Activated T-cell treated with anti-CD3 and anti-CD28 coated beads for 1 hour (primary cell): Measurements from ENCODE around the gene PHACTR4.
"Not testable (repeated sequence)": the region's sequence is repeated elsewhere in the genome, so short reads cannot be mapped to it uniquely, and the experiment has no call there.

Source experiments
- DNase-seq: peaks from one replicate; pipeline ENCODE4 v3.0.0-alpha.2; 2020; ENCODE audit warnings: low read depth

The PHACTR4 gene

DNA sequence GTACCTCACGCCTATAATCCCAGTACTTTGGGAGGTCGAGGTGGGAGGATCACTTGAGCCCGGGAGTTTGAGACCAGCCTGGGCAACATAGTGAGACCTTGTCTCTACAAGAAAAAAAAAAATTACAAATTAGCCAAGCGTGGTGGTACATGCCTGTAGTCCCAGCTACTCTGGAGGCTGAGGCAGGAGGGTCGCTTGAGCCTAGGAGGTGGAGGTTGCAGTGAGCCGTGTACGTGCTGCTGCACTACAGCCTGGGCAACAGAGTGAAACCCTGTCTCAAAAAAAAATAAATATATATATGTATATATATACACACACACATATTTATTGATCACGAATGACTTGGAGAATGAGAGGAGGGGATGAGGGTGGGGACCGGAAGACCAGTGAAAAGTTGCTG lies 153.0 kb downstream of the PHACTR4 start:
- not testable (repeated sequence) for DNase-seq

DNA sequence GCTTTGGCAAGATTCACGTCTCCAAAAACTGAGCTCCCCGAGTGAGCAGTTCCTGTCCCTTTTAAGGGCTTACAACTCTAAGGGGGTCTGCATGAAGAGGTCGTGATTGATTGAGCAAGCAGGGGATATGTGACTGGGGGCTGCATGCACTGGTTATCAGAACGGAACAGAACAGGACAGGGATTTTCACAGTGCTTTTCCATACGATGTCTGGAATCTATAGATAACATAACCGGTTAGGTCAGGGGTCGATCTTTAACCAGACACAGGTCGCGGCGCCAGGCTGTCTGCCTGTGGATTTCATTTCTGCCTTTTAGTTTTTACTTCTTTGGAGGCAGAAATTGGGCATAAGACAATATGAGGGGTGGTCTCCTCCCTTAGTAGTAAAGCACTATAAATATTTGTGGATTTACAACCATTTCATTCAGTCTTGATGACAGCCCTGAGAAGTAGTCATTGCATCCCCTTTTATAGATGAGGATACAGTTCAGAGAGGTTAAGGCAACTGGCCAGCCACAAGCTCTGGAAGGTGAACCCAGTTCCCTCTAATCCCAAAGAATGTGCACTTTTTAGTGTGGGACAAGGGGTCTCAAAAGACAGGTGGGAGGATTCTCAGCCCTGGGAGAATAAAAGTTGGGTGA lies 155.6 kb downstream of the PHACTR4 start:
- not testable (repeated sequence) for DNase-seq

DNA sequence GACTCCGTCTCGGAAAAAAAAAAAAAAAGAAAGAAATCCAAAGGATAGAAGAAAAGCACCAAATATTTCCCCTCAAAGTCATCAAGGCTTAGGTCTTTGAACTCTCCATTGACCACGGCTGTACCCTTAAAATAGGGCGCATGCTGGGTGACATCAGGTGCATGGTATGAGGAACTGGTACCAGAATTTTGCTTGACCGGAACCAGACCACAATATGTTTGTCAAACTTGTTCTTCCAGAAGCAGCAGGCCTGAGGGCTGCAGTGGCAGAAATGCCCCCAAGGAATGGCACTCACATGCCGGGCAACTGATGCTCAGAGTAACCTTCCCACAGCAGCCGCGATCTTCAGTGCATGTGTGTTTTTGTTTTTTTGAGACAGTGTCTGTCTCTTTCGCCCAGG lies 157.3 kb downstream of the PHACTR4 start:
- no peak for DNase-seq

DNA sequence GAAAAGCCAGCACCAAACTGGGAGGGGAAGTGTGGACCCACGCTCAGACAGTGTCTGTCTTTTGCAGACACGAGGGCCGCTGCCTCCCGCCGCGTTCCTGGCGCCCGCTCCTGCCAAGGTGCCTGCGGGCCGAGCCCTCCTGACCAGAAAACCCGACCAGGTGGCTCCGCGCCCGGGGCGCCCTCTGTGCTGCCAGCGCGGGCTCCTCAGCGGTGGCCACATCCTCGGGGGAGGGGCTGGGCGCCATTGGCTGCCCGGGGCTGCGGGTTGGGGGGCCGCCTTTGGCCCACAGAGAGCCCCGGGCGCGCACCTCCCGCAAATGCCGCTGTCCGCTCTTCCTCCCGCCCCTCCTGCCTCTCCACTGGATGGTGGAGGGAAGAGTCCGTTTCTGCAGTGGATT lies 160.9 kb downstream of the PHACTR4 start:
- DNase-seq, result no peak

DNA sequence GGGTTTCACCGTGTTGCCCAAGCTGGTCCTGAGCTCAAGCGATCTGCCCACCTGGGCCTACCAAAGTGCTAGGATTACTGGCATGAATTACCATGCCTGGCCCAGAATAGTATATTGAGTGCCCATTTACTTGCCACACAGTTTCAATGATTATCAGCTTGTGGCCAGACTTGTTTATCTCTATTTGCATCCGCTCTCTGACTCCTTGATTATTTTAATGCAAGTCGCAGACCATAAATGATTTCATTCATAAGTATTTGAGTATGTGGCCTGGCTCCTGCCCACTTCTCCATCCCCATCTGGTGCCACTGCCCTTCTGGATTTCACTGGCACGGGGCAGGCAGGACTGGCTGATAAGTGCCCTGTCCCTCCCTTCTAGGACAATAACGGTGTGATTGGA lies 165.1 kb downstream of the PHACTR4 start:
- DNase-seq, result no peak

DNA sequence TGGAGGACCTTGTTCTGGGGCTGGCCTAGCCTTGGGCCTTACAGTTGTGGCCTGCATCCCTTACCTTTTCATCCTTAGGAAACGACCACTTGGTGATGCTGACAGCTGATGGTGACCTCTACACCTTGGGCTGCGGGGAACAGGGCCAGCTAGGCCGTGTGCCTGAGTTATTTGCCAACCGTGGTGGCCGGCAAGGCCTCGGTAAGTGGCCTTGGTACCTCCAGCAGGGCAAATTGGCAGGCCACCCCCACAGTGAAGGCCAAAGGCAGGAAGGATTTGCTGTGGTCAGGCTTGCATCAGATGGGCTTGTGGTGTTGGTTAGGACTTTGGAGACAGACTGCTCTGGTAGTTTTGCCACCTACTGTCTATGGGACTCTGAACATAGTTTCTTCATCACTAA lies 165.6 kb downstream of the PHACTR4 start:
- DNase-seq, result no peak

DNA sequence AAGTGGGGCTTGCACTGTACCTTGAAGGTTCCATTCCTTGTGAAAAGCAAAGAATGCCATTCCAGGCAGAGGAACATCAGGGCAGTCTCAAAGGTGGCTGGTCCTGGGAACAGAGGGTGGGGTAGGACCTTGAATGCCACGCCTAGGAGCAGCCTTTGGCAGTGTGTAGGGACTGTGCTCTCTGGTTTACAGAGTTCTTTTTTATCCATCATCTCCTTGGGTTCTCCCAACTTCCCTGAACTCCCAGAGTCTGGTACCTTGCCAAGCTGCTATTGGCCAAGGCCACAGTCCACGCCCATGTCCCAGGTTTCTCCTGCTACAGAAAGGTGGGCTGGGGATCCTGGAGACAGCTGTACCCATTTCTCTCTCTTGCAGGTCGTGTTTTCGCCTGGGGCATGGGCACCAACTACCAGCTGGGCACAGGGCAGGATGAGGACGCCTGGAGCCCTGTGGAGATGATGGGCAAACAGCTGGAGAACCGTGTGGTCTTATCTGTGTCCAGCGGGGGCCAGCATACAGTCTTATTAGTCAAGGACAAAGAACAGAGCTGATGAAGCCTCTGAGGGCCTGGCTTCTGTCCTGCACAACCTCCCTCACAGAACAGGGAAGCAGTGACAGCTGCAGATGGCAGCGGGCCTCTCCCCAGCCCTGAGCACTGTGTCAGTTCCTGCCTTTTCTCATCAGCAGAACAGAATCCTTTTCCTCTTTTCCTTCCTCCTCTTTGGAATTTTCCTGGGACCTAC lies 168.1 kb downstream of the PHACTR4 start:
- DNase-seq, result no peak

DNA sequence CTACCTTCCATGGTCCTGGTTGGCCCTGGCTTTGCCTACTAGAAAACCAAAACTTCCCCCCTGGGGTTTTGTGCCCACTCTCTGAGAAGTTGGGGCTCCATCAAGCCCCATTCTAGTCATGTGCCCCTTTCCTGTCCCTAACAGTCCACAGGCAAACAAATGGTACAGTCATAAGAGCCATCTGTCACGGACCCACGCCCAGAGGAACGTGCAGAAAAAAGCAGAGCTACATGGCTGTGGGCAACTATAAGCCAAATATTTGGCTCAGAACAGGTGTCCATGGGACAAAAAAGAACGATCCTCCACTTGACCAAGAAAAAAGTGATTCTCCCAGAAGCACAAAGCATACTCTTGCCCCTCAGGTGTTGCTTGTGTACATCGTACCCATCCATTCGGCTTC lies 168.7 kb downstream of the PHACTR4 start:
- DNase-seq, result no peak

DNA sequence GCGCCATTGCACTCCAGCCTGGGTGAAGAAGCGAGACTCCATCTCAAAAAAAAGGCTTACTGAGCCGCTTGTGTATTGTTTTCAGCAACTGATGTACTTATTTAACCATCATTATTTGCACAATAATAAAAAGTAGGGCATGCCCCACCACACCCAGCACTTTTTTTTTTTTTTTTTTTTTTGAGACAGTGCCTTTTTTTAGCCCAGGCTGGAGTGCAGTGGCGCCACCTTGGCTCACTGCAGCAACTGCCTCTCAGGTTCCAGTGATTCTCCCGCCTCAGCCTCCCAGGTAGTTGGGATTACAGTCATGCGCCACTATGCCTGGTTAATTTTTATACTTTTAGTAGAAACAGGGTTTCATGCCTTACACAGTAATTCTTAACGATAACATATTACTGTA lies 171.1 kb downstream of the PHACTR4 start:
- DNase-seq, result no peak

DNA sequence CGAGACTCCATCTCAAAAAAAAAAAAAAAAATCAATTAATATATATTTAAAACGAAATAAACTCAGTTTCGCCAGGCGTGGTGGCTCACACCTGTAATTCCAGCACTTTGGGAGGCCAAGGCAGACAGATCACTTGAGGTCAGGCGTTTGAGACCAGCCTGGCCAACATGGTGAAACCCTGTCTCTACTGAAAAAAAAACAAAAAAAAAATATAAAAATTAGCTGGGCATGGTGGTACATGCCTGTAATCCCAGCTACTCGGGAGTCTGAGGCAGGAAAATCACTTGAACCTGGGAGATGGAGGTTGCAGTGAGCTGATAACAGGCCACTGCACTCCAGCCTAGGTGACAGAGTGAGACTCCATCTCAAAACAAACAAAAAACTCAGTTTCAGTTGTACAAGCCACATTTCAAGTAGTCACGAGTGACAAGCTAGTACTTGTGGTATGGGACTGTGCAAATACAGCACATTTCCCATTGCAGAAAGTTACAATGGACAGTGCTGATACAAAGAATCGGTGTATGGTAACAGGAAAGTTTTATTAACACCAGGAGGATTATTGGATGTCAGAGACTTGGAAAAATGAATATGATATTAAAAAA lies 172.0 kb downstream of the PHACTR4 start:
- not testable (repeated sequence) for DNase-seq

DNA sequence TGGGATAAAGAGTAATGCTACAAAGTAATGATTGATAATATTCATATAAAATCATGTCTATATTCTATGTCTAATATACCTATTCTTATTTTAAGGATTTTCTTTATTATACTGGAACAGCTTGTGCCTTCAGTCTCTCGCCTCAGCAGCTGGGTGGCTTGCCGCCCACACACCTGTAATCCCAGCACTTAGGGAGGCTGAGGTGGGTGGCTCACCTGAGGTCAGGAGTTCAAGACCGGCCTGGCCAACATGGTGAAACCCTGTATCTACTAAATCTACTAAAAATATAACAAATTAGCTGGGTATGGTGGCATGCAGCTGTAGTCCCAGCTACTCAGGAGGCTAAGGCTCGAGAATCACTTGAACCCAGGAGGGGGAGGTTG lies 175.7 kb downstream of the PHACTR4 start:
- DNase-seq, result no peak

DNA sequence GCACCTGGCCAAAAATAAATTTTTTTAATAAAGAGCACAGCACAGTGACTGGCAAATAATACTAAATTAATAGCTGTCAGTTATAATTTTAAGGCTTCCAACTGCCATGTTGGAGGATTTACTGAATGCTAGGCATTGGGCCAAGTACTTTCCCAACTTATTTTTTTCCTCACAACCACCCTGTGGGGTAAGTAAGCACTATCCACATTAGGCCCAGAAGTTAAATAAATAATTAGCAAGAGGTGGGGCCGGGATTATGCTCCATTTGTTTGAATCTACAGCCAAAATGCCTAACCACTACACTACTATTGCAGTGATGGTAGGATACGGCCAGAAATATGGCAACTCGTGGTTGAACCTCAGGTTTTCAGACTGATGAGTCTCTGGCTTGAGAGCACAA lies 178.8 kb downstream of the PHACTR4 start:
- no peak for DNase-seq
